PC-9 (cell line): ENCODE data around the gene MSI2. TPM values are rescaled to one million over a fixed set of nuclear protein-coding genes. Genes with fewer than 3 reads are reported as not detected.

Experiments
- BruUV-seq: library from RNA; stranded (reverse); fragments of 400-500 nt; replicated peaks from 2 replicates; lab custom pipeline; 2021; lab: Mats Ljungman, UMichigan
- CTCF ChIA-PET: fragments of 300-600 bp; sonication (Branson Sonifier 250); formaldehyde crosslinking; loops from one replicate; lab custom pipeline; 2022; ENCODE audit warnings: antibody characterized with exemption; lab: Charles Lee
- POLR2A ChIA-PET: fragments of 300-600 bp; sonication (Branson Sonifier 250); formaldehyde crosslinking; loops from one replicate; lab custom pipeline; 2022; ENCODE audit warnings: antibody characterized with exemption; ENCODE audit not compliant: unreplicated experiment; lab: Charles Lee
- DNase-seq, 2 experiments: peaks; one replicate each; pipeline versions ENCODE4 v3.0.0 to v3.0.0-alpha.2; 2015 to 2022; ENCODE audit warnings: mixed read lengths in 1 of 2
- H2AFZ ChIP-seq: fragments of 200-600 bp; sonication (generic); 2 replicates; pipeline ENCODE4 v1.8.1; 2017; ENCODE audit warnings: antibody characterized with exemption
- H3F3A ChIP-seq: fragments of 200-600 bp; sonication (generic); 2 replicates; pipeline ENCODE4 v1.8.1; 2017; ENCODE audit warnings: antibody characterized with exemption, mild to moderate bottlenecking, low read depth; ENCODE audit not compliant: insufficient read depth
- H3K27ac ChIP-seq: fragments of 200-600 bp; sonication (generic); 2 replicates; pipeline ENCODE4 v1.6.1; 2016; ENCODE audit warnings: mixed run types
- H3K27me3 ChIP-seq: fragments of 200-600 bp; sonication (generic); 2 replicates; pipeline ENCODE4 v1.6.1; 2016; ENCODE audit warnings: low read depth, mixed run types; ENCODE audit not compliant: insufficient read depth
- H3K36me3 ChIP-seq: fragments of 200-600 bp; sonication (generic); 2 replicates; pipeline ENCODE4 v1.6.1; 2016; ENCODE audit warnings: low read depth, mixed run types
- H3K4me1 ChIP-seq: fragments of 200-600 bp; sonication (generic); replicated peaks from 2 replicates; pipeline ENCODE4 v1.6.1; 2016; ENCODE audit warnings: mixed run types; ENCODE audit not compliant: insufficient read depth
- H3K4me2 ChIP-seq: fragments of 200-600 bp; sonication (generic); 2 replicates; pipeline ENCODE4 v1.6.1; 2017; ENCODE audit warnings: mixed run types
- H3K4me3 ChIP-seq: fragments of 200-600 bp; sonication (generic); 2 replicates; pipeline ENCODE4 v1.6.1; 2016; ENCODE audit warnings: mixed run types
- H3K79me2 ChIP-seq: fragments of 200-600 bp; sonication (generic); 2 replicates; pipeline ENCODE4 v1.6.1; 2017; ENCODE audit warnings: low read depth, mixed run types
- H3K9me2 ChIP-seq: fragments of 200-600 bp; sonication (generic); 2 replicates; pipeline ENCODE4 v1.8.1; 2017; ENCODE audit warnings: mild to moderate bottlenecking; ENCODE audit not compliant: insufficient read depth
- H3K9me3 ChIP-seq: fragments of 200-600 bp; sonication (generic); 2 replicates; pipeline ENCODE4 v1.8.1; 2016; ENCODE audit warnings: low read depth; ENCODE audit not compliant: insufficient read depth
- H4K20me1 ChIP-seq: fragments of 200-600 bp; sonication (generic); 2 replicates; pipeline ENCODE4 v1.8.1; 2017; ENCODE audit not compliant: insufficient read depth
- CTCF ChIP-seq: fragments of 200-600 bp; sonication (generic); conservative IDR thresholded peaks from 2 replicates; pipeline ENCODE4 v1.6.1; 2017; ENCODE audit warnings: mixed run types, antibody characterized with exemption, mild to moderate bottlenecking, moderate library complexity
- EZH2 ChIP-seq: fragments of 200-600 bp; sonication (generic); IDR thresholded peaks from 2 replicates; pipeline ENCODE4 v1.8.0; 2017; ENCODE audit warnings: antibody characterized with exemption, low read depth
- intact Hi-C: fragments of 100-400 bp; cut with micrococcal nuclease; formaldehyde crosslinking; loops from one replicate; pipeline ENCODE4 v1.10.0; 2022; ENCODE audit not compliant: unreplicated experiment
- total RNA-seq: library from RNA; stranded (reverse); gene quantifications from 2 replicates; pipeline ENCODE4 v1.2.3, GENCODE V29; 2021

MSI2 gene
- total RNA-seq, 1 experiment from 2014 or later = 15.7 TPM

- ChIA-PET CTCF (no interaction called here), POLR2A (no interaction called here)
- no peaks in the 10 kb centered on the region for H3K79me2 ChIP-seq
- no peaks in the 10 kb centered on the region for H4K20me1 ChIP-seq
- no peak for DNase-seq
- no peak overlapping the region for H3K4me3 ChIP-seq
- TF ChIP-seq CTCF = no peak
- TF ChIP-seq EZH2 = no peak
- H3F3A ChIP-seq = no peaks in the 10 kb centered on the region
- no peaks in the 10 kb centered on the region for H3K36me3 ChIP-seq
- intact Hi-C loops = no loop called here
- no TSS peak for BruUV-seq
- H3K27ac ChIP-seq = no peak overlapping the region
- H3K4me2 ChIP-seq = no peak overlapping the region
- H2AFZ ChIP-seq = no peak overlapping the region
- H3K9me3 ChIP-seq = no peaks in the 10 kb centered on the region; the same call in 1 of the 2 replicates
- no peaks in the 10 kb centered on the region for H3K4me1 ChIP-seq
- no peaks in the 10 kb centered on the region for H3K27me3 ChIP-seq
- no peaks in the 10 kb centered on the region for H3K9me2 ChIP-seq
These were observed 127.9 kb downstream of the MSI2 start for GRCh38 chr17:57384219-57384618.

- TF ChIP-seq CTCF = no peak
- TF ChIP-seq EZH2 = no peak
- Histone ChIP-seq H4K20me1 (no peaks in the 10 kb centered on the region), H3K4me2 (no peak overlapping the region), H3F3A (no peaks in the 10 kb centered on the region), H3K79me2 (no peaks in the 10 kb centered on the region), H3K9me3 (no peaks in the 10 kb centered on the region; the same call in 1 of the 2 replicates), H3K36me3 (no peaks in the 10 kb centered on the region), H2AFZ (no peak overlapping the region), H3K4me3 (no peak overlapping the region), H3K27ac (no peak overlapping the region), H3K9me2 (no peaks in the 10 kb centered on the region), H3K4me1 (no peaks in the 10 kb centered on the region), H3K27me3 (no peaks in the 10 kb centered on the region)
- no TSS peak for BruUV-seq
- DNase-seq = no peak
- ChIA-PET CTCF (no interaction called here), POLR2A (no interaction called here)
- intact Hi-C loops = no loop called here
These were observed 129.7 kb downstream of the MSI2 start for GRCh38 chr17:57385975-57386374.

GRCh38 chr17:57387575-57387974 is 131.3 kb downstream of the MSI2 start:
- H3F3A ChIP-seq = no peaks in the 10 kb centered on the region
- intact Hi-C loops = no loop called here
- TF ChIP-seq EZH2 (no peak), CTCF (no peak)
- no peaks in the 10 kb centered on the region; the same call in 1 of the 2 replicates for H3K9me3 ChIP-seq
- no peak for DNase-seq
- H2AFZ ChIP-seq = no peak overlapping the region
- no peaks in the 10 kb centered on the region for H3K27me3 ChIP-seq
- H3K4me3 ChIP-seq = no peak overlapping the region
- H3K79me2 ChIP-seq = no peaks in the 10 kb centered on the region
- no TSS peak for BruUV-seq
- POLR2A ChIA-PET = no interaction called here
- H3K9me2 ChIP-seq = no peaks in the 10 kb centered on the region
- no peaks in the 10 kb centered on the region for H3K36me3 ChIP-seq
- CTCF ChIA-PET = no interaction called here
- no peak overlapping the region for H3K27ac ChIP-seq
- no peaks in the 10 kb centered on the region for H3K4me1 ChIP-seq
- H3K4me2 ChIP-seq = no peak overlapping the region
- no peaks in the 10 kb centered on the region for H4K20me1 ChIP-seq
